ENCODE measurements around the gene MANBA. TPM values are rescaled to one million over a fixed set of nuclear protein-coding genes. Genes with fewer than 3 reads are reported as not detected.

MANBA gene
- total RNA-seq, 1 experiment from 2014 or later, result 21.4 TPM

DNA sequence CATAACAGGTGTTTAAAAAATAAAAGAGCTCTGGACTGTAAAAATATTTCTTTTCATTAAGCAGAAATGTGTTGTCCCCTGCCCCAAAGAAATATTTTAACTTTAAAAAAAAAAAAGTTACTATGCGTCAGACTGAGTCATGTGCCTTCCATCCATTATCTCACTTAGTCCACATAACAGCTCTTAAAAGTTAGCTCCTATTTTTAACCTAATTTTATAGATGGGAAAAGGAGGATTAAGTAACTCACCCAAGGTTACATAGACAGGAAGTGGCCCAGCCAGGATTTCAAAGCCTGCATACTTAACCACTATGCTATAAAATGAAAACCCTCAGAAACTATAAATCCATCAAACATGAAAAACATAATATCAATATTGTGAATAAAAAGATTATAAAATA, 97.7 kb downstream of the MANBA start:
- Histone ChIP-seq H3K9ac (ENCODE audit: extremely low read depth, insufficient read length, low read length) (no peak overlapping the region), H4K5ac (ENCODE audit: insufficient read length, low read depth, low read length) (no peak overlapping the region), H2BK15ac (ENCODE audit: low read depth, low read length) (no peak overlapping the region), H4K8ac (replicated peaks; ENCODE audit: insufficient read length, low read depth, low read length) (no peak overlapping the region), H2BK20ac (ENCODE audit: low read depth, low read length, poor library complexity, severe bottlenecking) (no peak overlapping the region), H3K9me3 (ENCODE audit: control insufficient read depth, low read depth, low read length) (no peaks in the 10 kb centered on the region), H2AK5ac (ENCODE audit: insufficient read length, low read length) (no peak overlapping the region), H3K4me1 (ENCODE audit: insufficient read depth, low read length) (no peaks in the 10 kb centered on the region), H2AFZ (ENCODE audit: low read length) (no peak overlapping the region), H3K4ac (ENCODE audit: low read depth, low read length) (no peak overlapping the region), H4K20me1 (ENCODE audit: control insufficient read depth, insufficient read depth, insufficient read length) (no peaks in the 10 kb centered on the region), H3T11ph (ENCODE audit: low read length) (no peak overlapping the region), H3K23me2 (ENCODE audit: insufficient read length, low read depth, low read length, poor library complexity, severe bottlenecking) (no peaks in the 10 kb centered on the region), H4K91ac (ENCODE audit: insufficient read length, low read depth, low read length) (no peak overlapping the region), H2BK12ac (ENCODE audit: insufficient read length, low read depth, low read length) (no peak overlapping the region), H3K23ac (ENCODE audit: insufficient read length, low read depth, low read length) (no peak overlapping the region), H3K18ac (ENCODE audit: insufficient read length, low read depth, low read length) (no peak overlapping the region), H3K79me2 (ENCODE audit: insufficient read depth, low read length) (no peaks in the 10 kb centered on the region), H3K79me1 (ENCODE audit: insufficient read depth, low read depth, low read length, poor library complexity, severe bottlenecking) (no peaks in the 10 kb centered on the region), H2BK5ac (ENCODE audit: insufficient read length, low read length) (no peak overlapping the region), H2BK120ac (ENCODE audit: low read depth, low read length, poor library complexity, severe bottlenecking) (no peak overlapping the region), H3K27me3 (ENCODE audit: insufficient read depth, low read length) (no peaks in the 10 kb centered on the region), H3K27ac (ENCODE audit: insufficient read length, low read depth, low read length) (no peak overlapping the region), H3K4me2 (ENCODE audit: insufficient read depth, insufficient read length, low read length) (no peak overlapping the region), H3K14ac (ENCODE audit: insufficient read depth, low read length) (no peak overlapping the region), H3K56ac (ENCODE audit: insufficient read length, low read depth, low read length) (no peak overlapping the region)
- Mint-ChIP-seq H3K27ac (no peak overlapping the region), H3K4me3 (no peak overlapping the region), H3K27me3 (ENCODE audit: low read depth) (no peaks in the 10 kb centered on the region), H3K36me3 (ENCODE audit: insufficient read depth in 1 of 3, low read depth in 3 of 3) (peaks cover 4 to 16% (median 7%) of the 10 kb centered on the region in 3 experiments; a peak in 6 of 7 replicates), H3K9me3 (no peaks in the 10 kb centered on the region), H3K4me1 (no peaks in the 10 kb centered on the region)
- TF ChIP-seq, protein P1, sequence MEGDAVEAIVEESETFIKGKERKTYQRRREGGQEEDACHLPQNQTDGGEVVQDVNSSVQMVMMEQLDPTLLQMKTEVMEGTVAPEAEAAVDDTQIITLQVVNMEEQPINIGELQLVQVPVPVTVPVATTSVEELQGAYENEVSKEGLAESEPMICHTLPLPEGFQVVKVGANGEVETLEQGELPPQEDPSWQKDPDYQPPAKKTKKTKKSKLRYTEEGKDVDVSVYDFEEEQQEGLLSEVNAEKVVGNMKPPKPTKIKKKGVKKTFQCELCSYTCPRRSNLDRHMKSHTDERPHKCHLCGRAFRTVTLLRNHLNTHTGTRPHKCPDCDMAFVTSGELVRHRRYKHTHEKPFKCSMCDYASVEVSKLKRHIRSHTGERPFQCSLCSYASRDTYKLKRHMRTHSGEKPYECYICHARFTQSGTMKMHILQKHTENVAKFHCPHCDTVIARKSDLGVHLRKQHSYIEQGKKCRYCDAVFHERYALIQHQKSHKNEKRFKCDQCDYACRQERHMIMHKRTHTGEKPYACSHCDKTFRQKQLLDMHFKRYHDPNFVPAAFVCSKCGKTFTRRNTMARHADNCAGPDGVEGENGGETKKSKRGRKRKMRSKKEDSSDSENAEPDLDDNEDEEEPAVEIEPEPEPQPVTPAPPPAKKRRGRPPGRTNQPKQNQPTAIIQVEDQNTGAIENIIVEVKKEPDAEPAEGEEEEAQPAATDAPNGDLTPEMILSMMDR (conservative IDR thresholded peaks at IDR 0.05), result no peak
- no peak for DNase-seq
- WGBS (ENCODE audit: extremely low coverage, insufficient read length, low lambda C conversion rate), result no CpG with 5 or more reads among the region's 1 CpG
